ENCODE measurements around the gene CCDC167.

Gene CCDC167

GRCh38 chr6:37516920-37517405, 17.3 kb upstream of the CCDC167 start:
- peaks cover 10% of the 10 kb centered on the region for H3K9me3 ChIP-seq (ENCODE audit: severe bottlenecking)
- TF ChIP-seq, protein P1, sequence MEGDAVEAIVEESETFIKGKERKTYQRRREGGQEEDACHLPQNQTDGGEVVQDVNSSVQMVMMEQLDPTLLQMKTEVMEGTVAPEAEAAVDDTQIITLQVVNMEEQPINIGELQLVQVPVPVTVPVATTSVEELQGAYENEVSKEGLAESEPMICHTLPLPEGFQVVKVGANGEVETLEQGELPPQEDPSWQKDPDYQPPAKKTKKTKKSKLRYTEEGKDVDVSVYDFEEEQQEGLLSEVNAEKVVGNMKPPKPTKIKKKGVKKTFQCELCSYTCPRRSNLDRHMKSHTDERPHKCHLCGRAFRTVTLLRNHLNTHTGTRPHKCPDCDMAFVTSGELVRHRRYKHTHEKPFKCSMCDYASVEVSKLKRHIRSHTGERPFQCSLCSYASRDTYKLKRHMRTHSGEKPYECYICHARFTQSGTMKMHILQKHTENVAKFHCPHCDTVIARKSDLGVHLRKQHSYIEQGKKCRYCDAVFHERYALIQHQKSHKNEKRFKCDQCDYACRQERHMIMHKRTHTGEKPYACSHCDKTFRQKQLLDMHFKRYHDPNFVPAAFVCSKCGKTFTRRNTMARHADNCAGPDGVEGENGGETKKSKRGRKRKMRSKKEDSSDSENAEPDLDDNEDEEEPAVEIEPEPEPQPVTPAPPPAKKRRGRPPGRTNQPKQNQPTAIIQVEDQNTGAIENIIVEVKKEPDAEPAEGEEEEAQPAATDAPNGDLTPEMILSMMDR (IDR thresholded peaks at IDR 0.05; ENCODE audit: low read depth, low read length) = no peak
- no peaks in the 10 kb centered on the region for H3K36me3 ChIP-seq
- H3K27ac ChIP-seq = peak overlapping the region; percentile 9
- DNase-seq = peak; percentile 42
- no peaks in the 10 kb centered on the region for H3K27me3 ChIP-seq (ENCODE audit: insufficient read depth, low read depth, severe bottlenecking)
- H3K4me3 ChIP-seq (ENCODE audit: low read depth, low read length) = no peak overlapping the region

- Histone ChIP-seq H3K27me3 (ENCODE audit: insufficient read depth, low read depth, severe bottlenecking) (no peaks in the 10 kb centered on the region), H3K4me3 (ENCODE audit: low read depth, low read length) (no peak overlapping the region), H3K9me3 (ENCODE audit: severe bottlenecking) (peaks cover 10% of the 10 kb centered on the region), H3K27ac (peak overlapping the region; percentile 9; the same call in 1 of the 2 replicates), H3K36me3 (no peaks in the 10 kb centered on the region)
- TF ChIP-seq, protein P1 (IDR thresholded peaks at IDR 0.05; ENCODE audit: low read depth, low read length) = no peak
- DNase-seq = peak; percentile 51
Observed at GRCh38 chr6:37516076-37516919, 16.6 kb upstream of the CCDC167 start.

GRCh38 chr6:37515712-37516075, 16.0 kb upstream of the CCDC167 start:
- Histone ChIP-seq H3K27me3 (ENCODE audit: insufficient read depth, low read depth, severe bottlenecking) (no peaks in the 10 kb centered on the region), H3K27ac (no peak overlapping the region), H3K36me3 (no peaks in the 10 kb centered on the region), H3K4me3 (ENCODE audit: low read depth, low read length) (no peak overlapping the region), H3K9me3 (ENCODE audit: severe bottlenecking) (peaks cover 10% of the 10 kb centered on the region)
- TF ChIP-seq, protein P1 (IDR thresholded peaks at IDR 0.05; ENCODE audit: low read depth, low read length) = no peak
- DNase-seq = no peak

DNA sequence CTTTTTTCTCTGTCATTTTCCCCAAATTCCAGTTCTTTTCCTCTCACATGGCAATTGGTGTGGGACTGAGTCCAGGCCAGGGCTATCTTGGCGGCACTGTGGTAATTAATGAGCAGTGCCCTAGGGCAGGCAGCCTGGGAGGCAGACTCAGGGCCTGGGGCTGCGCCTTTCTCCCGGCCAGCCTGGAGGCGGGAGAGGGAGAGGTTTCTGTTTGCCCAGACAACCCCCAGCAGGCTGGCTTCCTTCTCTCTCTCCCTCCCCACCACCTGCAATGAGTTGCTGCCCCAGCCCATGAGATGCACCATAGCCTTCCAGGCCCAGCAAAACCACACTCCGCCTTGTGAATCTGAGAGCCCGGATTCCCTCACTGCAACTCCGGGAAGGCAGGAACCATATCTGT, 15.1 kb upstream of the CCDC167 start:
- Histone ChIP-seq H3K36me3 (no peaks in the 10 kb centered on the region), H3K27ac (no peak overlapping the region), H3K9me3 (ENCODE audit: severe bottlenecking) (peaks cover 10% of the 10 kb centered on the region), H3K4me3 (ENCODE audit: low read depth, low read length) (no peak overlapping the region), H3K27me3 (ENCODE audit: insufficient read depth, low read depth, severe bottlenecking) (no peaks in the 10 kb centered on the region)
- TF ChIP-seq, protein P1 (IDR thresholded peaks at IDR 0.05; ENCODE audit: low read depth, low read length) = no peak
- no peak for DNase-seq

DNA sequence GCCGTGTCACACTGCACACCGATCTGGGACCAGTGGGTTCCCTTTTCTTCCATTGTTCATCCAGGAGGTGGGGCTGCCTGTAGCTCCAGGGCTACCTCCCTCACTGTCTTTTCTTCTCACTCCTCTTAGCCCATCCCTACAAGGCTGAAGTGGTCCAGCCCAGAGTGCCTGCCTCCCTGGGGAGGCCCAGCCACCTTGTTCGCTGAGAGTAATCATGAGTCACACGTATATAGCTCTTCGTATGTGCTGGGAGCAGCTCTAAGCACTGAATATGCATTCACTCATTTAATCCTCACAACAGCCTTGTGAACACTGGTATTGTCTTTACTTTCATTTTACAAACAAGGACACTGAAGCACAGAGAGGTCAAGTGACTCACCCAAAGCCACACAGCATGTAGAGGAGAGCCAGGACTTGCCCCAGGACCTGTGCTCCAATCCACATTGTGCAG, 14.7 kb upstream of the CCDC167 start:
- Histone ChIP-seq H3K27me3 (ENCODE audit: insufficient read depth, low read depth, severe bottlenecking) (no peaks in the 10 kb centered on the region), H3K9me3 (ENCODE audit: severe bottlenecking) (peaks cover 6% of the 10 kb centered on the region), H3K4me3 (ENCODE audit: low read depth, low read length) (no peak overlapping the region), H3K27ac (no peak overlapping the region), H3K36me3 (no peaks in the 10 kb centered on the region)
- no peak for DNase-seq
- TF ChIP-seq, protein P1 (IDR thresholded peaks at IDR 0.05; ENCODE audit: low read depth, low read length) = no peak
